ENCODE measurements around the gene RNF215.

Gene RNF215

DNA sequence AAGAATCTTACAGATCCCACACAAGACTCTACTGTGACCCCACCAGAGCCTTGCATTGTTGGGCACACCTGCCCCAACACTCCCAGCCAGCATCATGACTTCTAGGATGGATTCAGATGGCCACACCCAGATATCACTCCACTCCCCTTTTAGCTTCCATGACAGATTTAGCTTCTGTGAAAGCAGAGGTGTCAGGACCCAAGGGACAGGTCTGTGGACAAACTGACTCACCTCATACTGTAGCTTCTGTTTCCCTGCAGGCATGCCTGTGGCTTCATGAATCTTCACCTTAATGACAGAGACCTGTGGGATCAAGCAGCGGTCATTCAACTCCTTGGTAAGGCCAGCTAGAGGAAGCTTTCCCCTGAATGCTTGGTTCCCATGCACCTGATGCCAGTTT lies 52.0 kb downstream of the RNF215 start:
- DNase-seq (ENCODE audit: low read depth in 1 of 2, low spot score in 1 of 2), result no peak
- TF ChIP-seq POLR2AphosphoS5 (IDR thresholded peaks at IDR 0.05; ENCODE audit: low read depth) (no peak), CTCF (IDR thresholded peaks at IDR 0.05; ENCODE audit: insufficient read depth, low read length) (no peak), REST (IDR thresholded peaks at IDR 0.05; ENCODE audit: insufficient replicate concordance, low read depth) (no peak), GABPA (IDR thresholded peaks at IDR 0.05; ENCODE audit: low read depth) (no peak), SPI1 (IDR thresholded peaks at IDR 0.05; ENCODE audit: borderline replicate concordance, low read depth) (no peak)
- Histone ChIP-seq H3K4me3 (replicated peaks; ENCODE audit: insufficient read depth, low read length) (no peak overlapping the region), H3K27me3 (ENCODE audit: insufficient read depth, poor library complexity, severe bottlenecking) (no peaks in the 10 kb centered on the region), H3K27ac (replicated peaks) (no peak overlapping the region)

GRCh38 chr22:30334646-30335045 lies 52.6 kb downstream of the RNF215 start:
- no peak overlapping the region for H3K27ac ChIP-seq (replicated peaks)
- H3K27me3 ChIP-seq (ENCODE audit: insufficient read depth, poor library complexity, severe bottlenecking), result no peaks in the 10 kb centered on the region
- H3K4me3 ChIP-seq (replicated peaks; ENCODE audit: insufficient read depth, low read length), result no peak overlapping the region
- no peak for TF ChIP-seq REST (IDR thresholded peaks at IDR 0.05; ENCODE audit: insufficient replicate concordance, low read depth)
- TF ChIP-seq SPI1 (IDR thresholded peaks at IDR 0.05; ENCODE audit: borderline replicate concordance, low read depth), result no peak
- TF ChIP-seq POLR2AphosphoS5 (IDR thresholded peaks at IDR 0.05; ENCODE audit: low read depth), result no peak
- no peak for TF ChIP-seq GABPA (IDR thresholded peaks at IDR 0.05; ENCODE audit: low read depth)
- TF ChIP-seq CTCF (IDR thresholded peaks at IDR 0.05; ENCODE audit: insufficient read depth, low read length), result no peak
- DNase-seq (ENCODE audit: low read depth in 1 of 2, low spot score in 1 of 2), result no peak

- Histone ChIP-seq H3K27me3 (ENCODE audit: insufficient read depth, poor library complexity, severe bottlenecking) (no peaks in the 10 kb centered on the region), H3K27ac (replicated peaks) (no peak overlapping the region), H3K4me3 (replicated peaks; ENCODE audit: insufficient read depth, low read length) (no peak overlapping the region)
- TF ChIP-seq GABPA (IDR thresholded peaks at IDR 0.05; ENCODE audit: low read depth) (no peak), SPI1 (IDR thresholded peaks at IDR 0.05; ENCODE audit: borderline replicate concordance, low read depth) (no peak), REST (IDR thresholded peaks at IDR 0.05; ENCODE audit: insufficient replicate concordance, low read depth) (no peak), CTCF (IDR thresholded peaks at IDR 0.05; ENCODE audit: insufficient read depth, low read length) (no peak), POLR2AphosphoS5 (IDR thresholded peaks at IDR 0.05; ENCODE audit: low read depth) (no peak)
- no peak for DNase-seq (ENCODE audit: low read depth in 1 of 2, low spot score in 1 of 2)
Measured at GRCh38 chr22:30333707-30334087, 53.5 kb downstream of the RNF215 start.

Data from HL-60 (cell line).